ENCODE data around the gene NGB. TPM values are rescaled to one million over a fixed set of nuclear protein-coding genes. Genes with fewer than 3 reads are reported as not detected.

Gene NGB
- total RNA-seq, 2 donors from 2014 or later: not detected

- no peaks in the 10 kb centered on the region for H3K36me3 Mint-ChIP-seq
- no peak overlapping the region for H3K27ac Mint-ChIP-seq
- no peak for DNase-seq (ENCODE audit: low spot score)
- ATAC-seq: no peak
- H3K4me1 Mint-ChIP-seq (ENCODE audit: low read depth in 2 of 2): peaks cover 0 to 2% of the 10 kb centered on the region in 2 donors
- H3K4me3 Mint-ChIP-seq: no peak overlapping the region
- peaks cover 14 to 40% of the 10 kb centered on the region in 2 donors for H3K27me3 Mint-ChIP-seq
- no peaks in the 10 kb centered on the region for H3K9me3 Mint-ChIP-seq
Measured at GRCh38 chr14:77265561-77266335, 5.3 kb downstream of the NGB start.

- Mint-ChIP-seq H3K36me3 (no peaks in the 10 kb centered on the region), H3K27me3 (peaks cover 14 to 38% of the 10 kb centered on the region in 2 donors), H3K4me1 (ENCODE audit: low read depth in 2 of 2) (peaks cover 0 to 2% of the 10 kb centered on the region in 2 donors), H3K4me3 (no peak overlapping the region), H3K9me3 (no peaks in the 10 kb centered on the region), H3K27ac (no peak overlapping the region)
- DNase-seq (ENCODE audit: low spot score): no peak
- ATAC-seq: no peak
Measured at GRCh38 chr14:77265187-77265515, 5.9 kb downstream of the NGB start.

DNA sequence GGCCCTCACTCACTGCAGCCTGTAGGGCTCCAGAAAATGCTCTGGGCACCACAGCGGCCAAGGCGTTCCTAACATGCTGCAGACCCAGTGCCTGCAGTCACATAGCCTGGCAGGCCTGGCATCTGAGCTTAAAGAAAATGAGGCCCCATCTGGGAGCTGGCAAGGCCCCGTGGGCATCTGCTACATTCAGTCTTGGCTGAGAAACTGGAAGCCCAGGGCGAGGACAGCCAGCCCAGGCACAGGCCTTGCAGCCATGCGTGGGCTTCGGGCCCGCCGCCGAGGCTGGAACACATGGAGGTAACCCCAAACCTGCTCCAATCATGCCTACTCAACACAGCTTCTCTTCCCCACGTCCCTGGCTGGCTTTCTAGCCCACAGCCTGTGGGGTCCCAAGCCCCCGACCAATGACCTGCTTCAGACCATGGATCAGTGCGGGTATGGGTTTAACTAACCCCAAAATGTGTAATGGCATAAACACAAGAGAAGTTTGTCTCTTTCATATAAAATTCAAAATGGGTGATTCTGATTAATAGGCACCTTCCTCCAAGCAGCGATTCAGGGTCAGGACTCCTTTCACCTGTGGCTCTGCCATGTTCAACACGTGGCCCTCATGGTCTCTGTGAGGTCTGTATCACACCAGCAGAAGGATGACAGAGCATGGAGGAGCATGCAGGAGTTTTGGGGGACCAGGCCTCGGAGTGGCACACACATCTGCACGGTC is 6.4 kb downstream of the NGB start:
- H3K27ac Mint-ChIP-seq: no peak overlapping the region
- DNase-seq (ENCODE audit: low spot score): no peak
- ATAC-seq: no peak
- H3K36me3 Mint-ChIP-seq: no peaks in the 10 kb centered on the region
- H3K4me3 Mint-ChIP-seq: no peak overlapping the region
- no peaks in the 10 kb centered on the region for H3K9me3 Mint-ChIP-seq
- no peaks in the 10 kb centered on the region for H3K4me1 Mint-ChIP-seq (ENCODE audit: low read depth in 2 of 2)
- peaks cover 10 to 33% of the 10 kb centered on the region in 2 donors for H3K27me3 Mint-ChIP-seq

DNA sequence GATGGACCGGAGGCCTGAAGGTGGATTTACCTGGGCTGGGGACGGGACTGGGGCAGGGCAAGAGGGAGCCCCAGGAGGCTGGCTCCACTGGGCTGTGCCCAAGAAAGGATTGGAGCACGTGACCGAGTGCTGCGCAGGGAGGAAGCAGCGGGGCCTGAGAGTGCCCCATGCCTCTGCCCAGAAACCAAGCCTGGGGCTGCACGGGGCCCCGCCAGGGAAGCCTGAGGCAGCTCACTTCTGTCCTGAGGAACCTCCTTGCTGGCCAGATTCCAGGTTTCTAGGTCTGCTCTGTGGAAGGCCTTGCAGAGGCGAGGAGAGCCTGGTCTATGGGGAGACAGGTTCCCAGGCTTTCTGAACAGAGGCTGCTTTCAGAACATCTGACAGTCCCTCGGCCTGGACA is 10.4 kb downstream of the NGB start:
- H3K27me3 Mint-ChIP-seq: peaks cover 3 to 25% of the 10 kb centered on the region in 2 donors
- no peaks in the 10 kb centered on the region for H3K4me1 Mint-ChIP-seq (ENCODE audit: low read depth in 2 of 2)
- H3K4me3 Mint-ChIP-seq: no peak overlapping the region
- no peak for DNase-seq (ENCODE audit: low spot score)
- H3K27ac Mint-ChIP-seq: no peak overlapping the region
- no peaks in the 10 kb centered on the region for H3K9me3 Mint-ChIP-seq
- ATAC-seq: no peak
- no peaks in the 10 kb centered on the region for H3K36me3 Mint-ChIP-seq

GRCh38 chr14:77260199-77260598 is 10.8 kb downstream of the NGB start:
- H3K27me3 Mint-ChIP-seq: peaks cover 3 to 25% of the 10 kb centered on the region in 2 donors
- H3K36me3 Mint-ChIP-seq: no peaks in the 10 kb centered on the region
- no peak for ATAC-seq
- H3K27ac Mint-ChIP-seq: no peak overlapping the region
- DNase-seq (ENCODE audit: low spot score): no peak
- H3K4me1 Mint-ChIP-seq (ENCODE audit: low read depth in 2 of 2): no peaks in the 10 kb centered on the region
- no peaks in the 10 kb centered on the region for H3K9me3 Mint-ChIP-seq
- H3K4me3 Mint-ChIP-seq: no peak overlapping the region

GRCh38 chr14:77259025-77259715 is 11.8 kb downstream of the NGB start:
- DNase-seq (ENCODE audit: low spot score) (no peak), ATAC-seq (no peak)
- Mint-ChIP-seq H3K27me3 (peaks cover 3 to 25% of the 10 kb centered on the region in 2 donors), H3K27ac (no peak overlapping the region), H3K36me3 (no peaks in the 10 kb centered on the region), H3K4me3 (no peak overlapping the region), H3K4me1 (ENCODE audit: low read depth in 2 of 2) (no peaks in the 10 kb centered on the region), H3K9me3 (no peaks in the 10 kb centered on the region)

DNA sequence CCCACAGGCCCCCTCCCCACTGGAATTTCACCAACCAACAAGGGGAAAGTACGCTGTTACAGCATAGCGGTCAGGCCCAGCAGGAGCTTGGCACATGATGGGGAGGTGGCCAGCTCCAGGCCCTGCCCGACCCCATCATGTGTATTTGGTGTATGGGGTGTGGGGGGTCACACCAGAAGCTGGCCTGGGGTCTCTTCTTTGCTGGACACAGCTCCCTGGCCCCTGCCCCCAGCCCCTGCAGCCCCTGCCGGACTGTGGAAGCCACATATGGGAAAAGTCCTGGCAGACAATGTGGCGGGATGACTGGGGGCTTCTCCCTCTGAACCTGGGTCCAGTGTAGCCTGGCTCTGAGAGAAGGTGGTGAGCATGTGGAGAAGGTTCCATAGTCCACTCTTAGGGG is 12.4 kb downstream of the NGB start:
- DNase-seq (ENCODE audit: low spot score): no peak
- no peak for ATAC-seq
- no peaks in the 10 kb centered on the region for H3K4me1 Mint-ChIP-seq (ENCODE audit: low read depth in 2 of 2)
- H3K9me3 Mint-ChIP-seq: no peaks in the 10 kb centered on the region
- H3K36me3 Mint-ChIP-seq: no peaks in the 10 kb centered on the region
- peaks cover 3 to 20% of the 10 kb centered on the region in 2 donors for H3K27me3 Mint-ChIP-seq
- no peak overlapping the region for H3K4me3 Mint-ChIP-seq
- no peak overlapping the region for H3K27ac Mint-ChIP-seq

DNA sequence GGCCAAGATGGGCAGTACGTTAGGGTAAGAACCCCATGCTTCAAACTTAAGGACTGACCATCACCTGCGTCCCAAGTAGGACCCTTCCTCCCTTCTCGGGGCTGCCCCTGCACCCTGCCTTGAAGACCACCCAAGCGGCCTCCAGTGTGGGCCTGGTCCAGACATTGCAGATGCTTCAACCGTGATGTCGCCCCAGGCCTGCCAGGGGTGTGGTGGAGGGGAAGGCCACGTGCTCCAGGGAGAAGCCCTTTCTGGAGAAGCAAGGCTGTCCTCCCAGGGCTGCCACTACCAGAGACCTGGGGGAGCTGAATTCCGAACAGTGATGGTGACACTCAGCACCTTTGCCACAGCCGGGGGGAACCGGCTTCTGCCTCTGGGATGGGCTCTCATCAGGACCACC is 13.3 kb downstream of the NGB start:
- no peak for ATAC-seq
- peaks cover 3 to 12% of the 10 kb centered on the region in 2 donors for H3K27me3 Mint-ChIP-seq
- no peaks in the 10 kb centered on the region for H3K36me3 Mint-ChIP-seq
- no peak overlapping the region for H3K4me3 Mint-ChIP-seq
- no peaks in the 10 kb centered on the region for H3K9me3 Mint-ChIP-seq
- no peaks in the 10 kb centered on the region for H3K4me1 Mint-ChIP-seq (ENCODE audit: low read depth in 2 of 2)
- no peak overlapping the region for H3K27ac Mint-ChIP-seq
- DNase-seq (ENCODE audit: low spot score): no peak

DNA sequence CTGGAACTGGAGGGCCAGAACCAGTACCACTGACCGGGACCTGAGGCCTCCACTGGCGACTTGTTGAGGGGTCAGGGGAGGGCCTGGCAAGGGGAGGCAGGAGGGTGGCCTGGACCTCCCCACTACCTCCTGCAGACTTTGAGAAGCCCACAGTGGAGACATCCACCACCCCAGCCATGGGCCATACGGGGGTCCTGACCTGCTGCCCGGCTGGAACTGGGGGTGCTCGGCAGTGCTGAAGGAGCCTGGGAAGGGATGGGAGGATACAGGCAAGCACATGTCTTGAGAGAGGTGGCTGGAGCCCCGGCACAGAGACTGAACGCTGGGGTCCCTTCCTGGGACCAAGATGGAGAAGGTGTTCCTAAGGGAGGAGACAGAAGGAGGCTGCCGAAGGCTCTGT is 14.3 kb downstream of the NGB start:
- H3K36me3 Mint-ChIP-seq: no peaks in the 10 kb centered on the region
- no peaks in the 10 kb centered on the region for H3K4me1 Mint-ChIP-seq (ENCODE audit: low read depth in 2 of 2)
- no peaks in the 10 kb centered on the region for H3K9me3 Mint-ChIP-seq
- H3K27ac Mint-ChIP-seq: no peak overlapping the region
- H3K27me3 Mint-ChIP-seq: peaks cover 0 to 6% of the 10 kb centered on the region in 2 donors
- no peak overlapping the region for H3K4me3 Mint-ChIP-seq
- DNase-seq (ENCODE audit: low spot score) (no peak), ATAC-seq (no peak)

GRCh38 chr14:77253333-77254190 is 17.4 kb downstream of the NGB start:
- H3K27ac Mint-ChIP-seq: no peak overlapping the region
- no peaks in the 10 kb centered on the region for H3K27me3 Mint-ChIP-seq
- no peaks in the 10 kb centered on the region for H3K9me3 Mint-ChIP-seq
- no peak overlapping the region for H3K4me3 Mint-ChIP-seq
- ATAC-seq (no peak), DNase-seq (ENCODE audit: low spot score) (no peak)
- H3K36me3 Mint-ChIP-seq: no peaks in the 10 kb centered on the region
- no peaks in the 10 kb centered on the region for H3K4me1 Mint-ChIP-seq (ENCODE audit: low read depth in 2 of 2)

DNA sequence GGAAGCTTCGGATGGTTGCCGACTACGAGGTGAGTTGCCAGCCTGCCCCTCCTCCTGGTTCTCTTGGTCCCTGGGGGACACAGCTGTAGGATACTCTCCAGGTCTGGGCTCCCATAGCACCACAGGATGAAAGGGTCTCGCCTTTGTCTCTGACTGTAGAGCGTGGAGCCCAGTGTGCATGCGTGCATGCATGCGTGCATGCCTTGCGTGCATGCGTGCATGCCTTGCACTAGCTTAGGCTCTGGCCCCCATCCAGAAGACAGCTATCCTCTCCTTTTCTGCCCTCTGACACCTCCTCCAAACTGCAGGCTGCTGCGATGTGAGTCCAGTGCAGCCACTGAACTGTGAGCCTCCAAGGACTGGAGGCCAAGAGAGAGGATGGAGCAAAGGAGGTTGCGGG is 19.1 kb downstream of the NGB start:
- no peaks in the 10 kb centered on the region for H3K36me3 Mint-ChIP-seq
- no peak overlapping the region for H3K27ac Mint-ChIP-seq
- H3K4me1 Mint-ChIP-seq (ENCODE audit: low read depth in 2 of 2): no peaks in the 10 kb centered on the region
- ATAC-seq (no peak), DNase-seq (ENCODE audit: low spot score) (no peak)
- H3K4me3 Mint-ChIP-seq: no peak overlapping the region
- no peaks in the 10 kb centered on the region for H3K27me3 Mint-ChIP-seq
- H3K9me3 Mint-ChIP-seq: no peaks in the 10 kb centered on the region

DNA sequence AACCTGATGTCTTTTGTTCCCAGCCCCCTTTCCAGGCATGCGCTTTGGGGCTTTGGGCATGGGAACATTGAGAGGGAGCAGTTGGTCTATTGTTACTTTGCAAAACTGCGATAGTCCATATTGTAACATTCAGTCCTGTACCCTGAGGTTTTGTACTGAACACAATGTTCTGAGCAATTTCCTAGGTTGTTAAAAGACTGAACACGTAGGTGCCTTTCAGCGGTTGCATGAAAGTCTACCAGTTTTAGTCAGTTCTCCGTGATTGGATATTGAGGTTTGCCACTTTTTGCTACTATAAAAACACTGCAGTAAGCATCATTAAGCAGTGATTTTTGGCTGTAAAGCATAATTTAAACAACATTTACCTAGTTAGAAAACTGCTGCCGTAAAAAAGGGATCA is 20.1 kb downstream of the NGB start:
- no peaks in the 10 kb centered on the region for H3K4me1 Mint-ChIP-seq (ENCODE audit: low read depth in 2 of 2)
- no peaks in the 10 kb centered on the region for H3K9me3 Mint-ChIP-seq
- ATAC-seq (no peak), DNase-seq (ENCODE audit: low spot score) (no peak)
- H3K4me3 Mint-ChIP-seq: no peak overlapping the region
- H3K27me3 Mint-ChIP-seq: peaks cover 0 to 1% of the 10 kb centered on the region in 2 donors
- no peak overlapping the region for H3K27ac Mint-ChIP-seq
- no peaks in the 10 kb centered on the region for H3K36me3 Mint-ChIP-seq

DNA sequence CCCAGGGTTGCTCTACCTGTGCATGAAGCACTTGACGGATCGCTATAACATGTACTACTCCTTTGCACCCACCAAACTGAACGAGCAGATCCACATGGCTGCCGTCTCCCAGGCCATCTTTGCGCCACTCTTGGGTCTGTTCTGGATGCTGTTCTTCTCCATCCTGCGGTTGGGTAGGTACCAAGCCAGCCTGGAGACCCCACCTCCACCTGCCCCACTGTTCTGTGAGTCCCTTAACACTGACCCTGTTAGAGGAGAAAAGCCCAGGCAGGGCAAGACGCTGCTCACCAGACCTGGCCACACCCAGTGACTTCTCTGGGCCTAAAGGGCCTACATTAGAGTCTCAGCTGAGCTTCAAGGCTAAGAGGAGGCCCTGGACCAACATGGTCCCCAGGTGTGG is 21.7 kb downstream of the NGB start:
- Mint-ChIP-seq H3K4me1 (ENCODE audit: low read depth in 2 of 2) (no peaks in the 10 kb centered on the region), H3K9me3 (no peaks in the 10 kb centered on the region), H3K4me3 (no peak overlapping the region), H3K27me3 (peaks cover 0 to 4% of the 10 kb centered on the region in 2 donors), H3K36me3 (no peaks in the 10 kb centered on the region), H3K27ac (no peak overlapping the region)
- no peak for ATAC-seq
- DNase-seq (ENCODE audit: low spot score): no peak

All from natural killer cell treated with Interleukin-12 subunit alpha and Interleukin-12 subunit beta and Interleukin-15 and Interleukin-18, amount 100 ng/mL, for 72 hours (primary cell).